ENCODE data around the gene STARD13.
A peak's percentile ranks its signal among the peaks of the same experiment; 100 is the strongest.
"Not testable (repeated sequence)": the region's sequence is repeated elsewhere in the genome, so short reads cannot be mapped to it uniquely, and the experiment has no call there.

The STARD13 gene

GRCh38 chr13:33178209-33178840, 107.2 kb downstream of the STARD13 start:
- no peak for DNase-seq (ENCODE audit: low spot score)

- not testable (repeated sequence) for DNase-seq (ENCODE audit: low spot score)
These were observed 108.0 kb downstream of the STARD13 start for GRCh38 chr13:33177340-33178208.

GRCh38 chr13:33176526-33176925, 109.0 kb downstream of the STARD13 start:
- no peak for DNase-seq (ENCODE audit: low spot score)

GRCh38 chr13:33175991-33176390, 109.6 kb downstream of the STARD13 start:
- no peak for DNase-seq (ENCODE audit: low spot score)

GRCh38 chr13:33174931-33175330, 110.6 kb downstream of the STARD13 start:
- DNase-seq (ENCODE audit: low spot score) = no peak

GRCh38 chr13:33174491-33174890, 111.1 kb downstream of the STARD13 start:
- DNase-seq (ENCODE audit: low spot score) = no peak

- no peak for DNase-seq (ENCODE audit: low spot score)
These were observed 112.6 kb downstream of the STARD13 start for GRCh38 chr13:33172911-33173310.

GRCh38 chr13:33172400-33172799, 113.2 kb downstream of the STARD13 start:
- DNase-seq (ENCODE audit: low spot score) = no peak

GRCh38 chr13:33169273-33169980, 116.1 kb downstream of the STARD13 start:
- peak; percentile 37 for DNase-seq (ENCODE audit: low spot score)

GRCh38 chr13:33168321-33168960, 117.1 kb downstream of the STARD13 start:
- DNase-seq (ENCODE audit: low spot score) = no peak

GRCh38 chr13:33167491-33167890, 118.1 kb downstream of the STARD13 start:
- DNase-seq (ENCODE audit: low spot score) = no peak

- DNase-seq (ENCODE audit: low spot score) = no peak
These were observed 119.8 kb downstream of the STARD13 start for GRCh38 chr13:33165787-33166186.

- no peak for DNase-seq (ENCODE audit: low spot score)
These were observed 121.2 kb downstream of the STARD13 start for GRCh38 chr13:33164331-33164730.

GRCh38 chr13:33162725-33163124, 122.8 kb downstream of the STARD13 start:
- DNase-seq (ENCODE audit: low spot score) = not testable (repeated sequence)

- DNase-seq (ENCODE audit: low spot score) = no peak
These were observed 126.7 kb downstream of the STARD13 start for GRCh38 chr13:33158816-33159215.

GRCh38 chr13:33158271-33158670, 127.3 kb downstream of the STARD13 start:
- DNase-seq (ENCODE audit: low spot score) = no peak

GRCh38 chr13:33154911-33155310, 130.6 kb downstream of the STARD13 start:
- no peak for DNase-seq (ENCODE audit: low spot score)

- DNase-seq (ENCODE audit: low spot score) = no peak
These were observed 131.8 kb downstream of the STARD13 start for GRCh38 chr13:33153421-33154404.

GRCh38 chr13:33152389-33152788, 133.2 kb downstream of the STARD13 start:
- no peak for DNase-seq (ENCODE audit: low spot score)

- DNase-seq (ENCODE audit: low spot score) = no peak
These were observed 134.9 kb downstream of the STARD13 start for GRCh38 chr13:33150662-33151061.

- DNase-seq (ENCODE audit: low spot score) = no peak
These were observed 135.4 kb downstream of the STARD13 start for GRCh38 chr13:33150126-33150525.

All from RKO (cell line).